Activated naive CD8-positive, alpha-beta T cell (primary cell): ENCODE results near the gene HNMT.

Source experiments
- H3K27ac Mint-ChIP-seq: one replicate; pipeline ENCODE4 v1.8.0; 2021; ENCODE audit warnings: mixed read lengths
- H3K27me3 Mint-ChIP-seq: one replicate; pipeline ENCODE4 v1.8.0; 2021; ENCODE audit warnings: mixed read lengths
- H3K36me3 Mint-ChIP-seq: one replicate; pipeline ENCODE4 v1.8.0; 2021; ENCODE audit warnings: mixed read lengths
- H3K4me1 Mint-ChIP-seq: one replicate; pipeline ENCODE4 v1.8.0; 2021; ENCODE audit warnings: low read depth, mixed read lengths
- H3K4me3 Mint-ChIP-seq: one replicate; pipeline ENCODE4 v1.8.0; 2021; ENCODE audit warnings: mild to moderate bottlenecking, mixed read lengths
- H3K9me3 Mint-ChIP-seq: one replicate; pipeline ENCODE4 v1.8.0; 2021; ENCODE audit warnings: low read depth, mixed read lengths

HNMT gene

DNA sequence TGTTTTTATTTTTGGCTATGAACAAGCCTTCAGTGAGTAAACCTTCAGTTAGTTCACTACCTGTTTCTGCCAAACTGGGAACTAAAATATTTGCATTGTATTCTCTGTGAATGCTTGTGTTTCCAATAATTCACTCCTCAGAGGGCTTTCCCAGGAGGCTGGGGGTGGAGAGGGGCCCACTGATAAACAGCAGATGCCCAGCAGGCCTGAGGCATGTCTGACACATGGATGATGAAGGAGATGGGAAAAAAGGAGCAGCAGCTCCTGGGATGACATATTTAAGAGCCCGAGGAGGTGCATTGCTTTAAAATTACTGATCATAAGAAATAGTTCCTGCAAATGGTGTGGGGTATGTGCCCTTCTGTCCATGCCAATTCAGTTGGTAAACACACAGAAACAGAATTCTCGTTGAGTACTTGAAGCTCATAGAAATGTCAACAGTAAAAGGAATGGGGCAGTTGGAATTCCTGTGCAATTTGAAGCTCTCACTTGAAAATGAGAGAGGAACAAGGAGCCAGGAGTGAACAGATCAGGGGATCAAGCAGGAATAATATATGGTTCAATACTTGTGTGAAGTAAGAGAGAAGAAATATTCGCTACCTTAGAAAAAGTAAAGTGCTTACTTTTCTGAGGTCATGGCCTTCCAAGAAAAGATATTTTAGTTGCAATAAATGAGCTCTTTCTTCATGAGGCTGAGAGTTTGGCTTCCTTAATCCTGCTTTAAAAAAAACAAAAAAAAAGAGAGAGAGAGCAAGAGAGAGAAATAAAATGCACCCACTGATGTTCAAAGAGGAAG is 22.0 kb upstream of the HNMT start:
- no peaks in the 10 kb centered on the region for H3K36me3 Mint-ChIP-seq
- H3K4me3 Mint-ChIP-seq: no peak overlapping the region
- no peaks in the 10 kb centered on the region for H3K4me1 Mint-ChIP-seq

GRCh38 chr2:137942833-137943677 is 21.2 kb upstream of the HNMT start:
- H3K9me3 Mint-ChIP-seq: no peaks in the 10 kb centered on the region
- H3K4me1 Mint-ChIP-seq: no peaks in the 10 kb centered on the region
- H3K27me3 Mint-ChIP-seq: peaks cover 3% of the 10 kb centered on the region
- H3K4me3 Mint-ChIP-seq: no peak overlapping the region
- no peak overlapping the region for H3K27ac Mint-ChIP-seq
- no peaks in the 10 kb centered on the region for H3K36me3 Mint-ChIP-seq

More for the DNA sequence above, 22.0 kb upstream of the HNMT start:
- Mint-ChIP-seq H3K27ac (no peak overlapping the region), H3K9me3 (no peaks in the 10 kb centered on the region), H3K27me3 (peaks cover 4% of the 10 kb centered on the region)

GRCh38 chr2:137943678-137944347 is 20.5 kb upstream of the HNMT start:
- H3K27ac Mint-ChIP-seq: no peak overlapping the region
- no peak overlapping the region for H3K4me3 Mint-ChIP-seq
- H3K9me3 Mint-ChIP-seq: no peaks in the 10 kb centered on the region
- no peaks in the 10 kb centered on the region for H3K36me3 Mint-ChIP-seq
- H3K27me3 Mint-ChIP-seq: peaks cover 3% of the 10 kb centered on the region
- no peaks in the 10 kb centered on the region for H3K4me1 Mint-ChIP-seq

- H3K36me3 Mint-ChIP-seq: no peaks in the 10 kb centered on the region
- H3K9me3 Mint-ChIP-seq: no peaks in the 10 kb centered on the region
- H3K4me3 Mint-ChIP-seq: no peak overlapping the region
- H3K4me1 Mint-ChIP-seq: no peaks in the 10 kb centered on the region
- H3K27me3 Mint-ChIP-seq: peaks cover 3% of the 10 kb centered on the region
- H3K27ac Mint-ChIP-seq: no peak overlapping the region
Observed at GRCh38 chr2:137944714-137945113, 19.6 kb upstream of the HNMT start.

- Mint-ChIP-seq H3K4me1 (no peaks in the 10 kb centered on the region), H3K36me3 (no peaks in the 10 kb centered on the region), H3K27me3 (peaks cover 3% of the 10 kb centered on the region), H3K4me3 (no peak overlapping the region), H3K9me3 (no peaks in the 10 kb centered on the region), H3K27ac (no peak overlapping the region)
Observed at GRCh38 chr2:137945229-137945628, 19.0 kb upstream of the HNMT start.

DNA sequence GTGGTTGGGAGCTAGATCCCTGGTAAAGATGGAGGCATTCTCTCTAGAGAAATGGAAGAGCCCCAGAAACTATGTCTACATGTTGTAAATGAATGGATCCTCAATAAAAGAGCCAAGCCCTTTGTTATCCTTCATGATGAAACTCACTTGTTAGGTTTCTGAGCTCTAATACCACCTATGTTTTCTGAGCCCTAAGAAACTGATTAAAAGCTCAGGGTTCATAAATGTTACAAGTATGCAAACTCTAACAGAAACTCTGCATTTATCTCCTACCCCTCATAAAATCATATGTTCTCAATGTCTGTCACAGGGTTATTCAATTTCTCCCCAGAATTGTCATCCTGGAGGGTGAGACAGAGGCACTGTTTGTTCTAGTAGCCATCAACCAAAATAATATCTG is 18.0 kb upstream of the HNMT start:
- H3K4me1 Mint-ChIP-seq: no peaks in the 10 kb centered on the region
- H3K27ac Mint-ChIP-seq: no peak overlapping the region
- no peaks in the 10 kb centered on the region for H3K9me3 Mint-ChIP-seq
- no peaks in the 10 kb centered on the region for H3K36me3 Mint-ChIP-seq
- H3K27me3 Mint-ChIP-seq: peaks cover 3% of the 10 kb centered on the region
- H3K4me3 Mint-ChIP-seq: no peak overlapping the region

GRCh38 chr2:137947032-137947727 is 17.1 kb upstream of the HNMT start:
- peaks cover 2% of the 10 kb centered on the region for H3K27me3 Mint-ChIP-seq
- H3K4me1 Mint-ChIP-seq: peaks cover 5% of the 10 kb centered on the region
- no peak overlapping the region for H3K27ac Mint-ChIP-seq

DNA sequence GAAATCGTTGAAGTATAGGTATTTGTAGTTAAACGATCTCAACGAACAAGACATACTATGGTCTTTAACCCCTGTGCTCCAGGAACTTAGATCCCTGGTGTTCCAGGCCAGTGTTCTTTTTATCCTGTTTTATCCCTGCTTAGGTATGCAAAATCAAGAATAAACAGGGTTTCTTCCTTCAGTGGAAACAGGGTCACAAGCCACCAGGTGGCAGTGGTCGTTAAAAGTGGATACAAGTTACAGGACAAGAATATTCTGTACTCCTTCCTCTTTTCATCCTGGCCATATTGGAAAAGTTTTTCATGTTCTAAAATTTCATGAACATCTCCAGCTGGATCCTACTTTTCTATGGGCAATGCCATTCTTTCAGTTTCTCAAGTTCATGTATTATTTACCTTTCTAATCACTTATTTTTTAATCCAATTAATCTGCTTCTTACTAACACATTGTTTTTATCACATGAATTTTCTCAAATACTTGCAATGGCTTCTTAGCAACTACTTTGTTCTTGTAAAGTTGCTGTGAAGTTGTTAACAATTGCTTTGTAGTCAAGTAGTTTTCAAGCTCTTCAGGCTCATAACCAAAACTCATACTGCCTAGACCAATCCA is 16.4 kb upstream of the HNMT start:
- peaks cover 10% of the 10 kb centered on the region for H3K4me1 Mint-ChIP-seq
- H3K9me3 Mint-ChIP-seq: no peaks in the 10 kb centered on the region
- H3K36me3 Mint-ChIP-seq: no peaks in the 10 kb centered on the region
- H3K4me3 Mint-ChIP-seq: no peak overlapping the region
- H3K27ac Mint-ChIP-seq: no peak overlapping the region
- H3K27me3 Mint-ChIP-seq: peaks cover 2% of the 10 kb centered on the region

More at GRCh38 chr2:137947032-137947727, 17.1 kb upstream of the HNMT start:
- Mint-ChIP-seq H3K36me3 (no peaks in the 10 kb centered on the region), H3K9me3 (no peaks in the 10 kb centered on the region), H3K4me3 (no peak overlapping the region)

DNA sequence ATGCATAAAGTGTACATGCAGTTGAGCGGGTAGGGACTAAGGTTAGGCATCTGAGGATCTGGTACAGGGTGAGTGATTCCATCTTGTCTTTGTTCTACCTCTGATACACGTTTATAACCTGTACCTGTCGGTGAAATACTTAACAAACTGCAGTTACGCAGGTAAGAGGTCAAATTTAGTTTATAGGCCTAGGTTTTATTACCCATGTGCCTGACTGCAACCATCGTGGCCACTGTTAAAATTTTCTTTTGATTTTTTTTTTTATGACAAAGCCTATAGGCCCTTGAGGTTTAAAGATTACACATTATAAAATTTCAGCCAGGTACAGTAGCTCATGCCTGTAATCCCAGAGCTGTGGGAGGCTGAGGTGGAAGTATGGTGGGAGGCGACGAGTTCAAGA is 15.4 kb upstream of the HNMT start:
- no peak overlapping the region for H3K27ac Mint-ChIP-seq
- peaks cover 2% of the 10 kb centered on the region for H3K27me3 Mint-ChIP-seq
- no peaks in the 10 kb centered on the region for H3K36me3 Mint-ChIP-seq
- no peak overlapping the region for H3K4me3 Mint-ChIP-seq
- no peaks in the 10 kb centered on the region for H3K9me3 Mint-ChIP-seq
- H3K4me1 Mint-ChIP-seq: peaks cover 14% of the 10 kb centered on the region

- peaks cover 14% of the 10 kb centered on the region for H3K4me1 Mint-ChIP-seq
- no peaks in the 10 kb centered on the region for H3K36me3 Mint-ChIP-seq
- no peak overlapping the region for H3K4me3 Mint-ChIP-seq
- H3K27ac Mint-ChIP-seq: no peak overlapping the region
- peaks cover 2% of the 10 kb centered on the region for H3K27me3 Mint-ChIP-seq
- no peaks in the 10 kb centered on the region for H3K9me3 Mint-ChIP-seq
Observed at GRCh38 chr2:137950238-137950637, 14.0 kb upstream of the HNMT start.

- no peak overlapping the region for H3K4me3 Mint-ChIP-seq
- no peaks in the 10 kb centered on the region for H3K36me3 Mint-ChIP-seq
- no peak overlapping the region for H3K27ac Mint-ChIP-seq
- peaks cover 14% of the 10 kb centered on the region for H3K4me1 Mint-ChIP-seq
- H3K27me3 Mint-ChIP-seq: peaks cover 2% of the 10 kb centered on the region
- H3K9me3 Mint-ChIP-seq: no peaks in the 10 kb centered on the region
Observed at GRCh38 chr2:137951586-137951985, 12.7 kb upstream of the HNMT start.

- Mint-ChIP-seq H3K27me3 (no peaks in the 10 kb centered on the region), H3K4me1 (peaks cover 14% of the 10 kb centered on the region), H3K9me3 (no peaks in the 10 kb centered on the region), H3K4me3 (peak overlapping the region; percentile 46), H3K36me3 (no peaks in the 10 kb centered on the region), H3K27ac (no peak overlapping the region)
Observed at GRCh38 chr2:137952586-137953129, 11.6 kb upstream of the HNMT start.

DNA sequence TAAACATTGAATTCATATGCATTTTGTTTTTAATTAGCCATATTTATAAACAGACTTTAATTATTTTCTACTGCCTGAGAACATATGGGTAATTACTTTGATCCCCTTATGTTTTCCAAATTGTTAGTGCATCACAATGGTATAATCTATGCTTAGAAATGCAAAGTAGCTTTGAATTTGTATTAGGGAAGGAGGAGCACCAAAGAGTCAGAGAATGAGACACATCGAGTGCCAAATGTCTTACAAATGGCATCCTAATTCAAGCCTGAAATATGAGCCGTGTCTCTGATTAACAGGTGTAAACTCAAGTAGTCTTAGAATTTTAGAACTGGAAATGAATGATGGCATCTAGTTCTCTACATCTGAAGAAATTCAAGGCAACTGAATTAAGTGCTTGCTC is 8.7 kb upstream of the HNMT start:
- Mint-ChIP-seq H3K4me3 (no peak overlapping the region), H3K27ac (no peak overlapping the region), H3K4me1 (peaks cover 14% of the 10 kb centered on the region), H3K9me3 (no peaks in the 10 kb centered on the region), H3K27me3 (peaks cover 3% of the 10 kb centered on the region), H3K36me3 (no peaks in the 10 kb centered on the region)

DNA sequence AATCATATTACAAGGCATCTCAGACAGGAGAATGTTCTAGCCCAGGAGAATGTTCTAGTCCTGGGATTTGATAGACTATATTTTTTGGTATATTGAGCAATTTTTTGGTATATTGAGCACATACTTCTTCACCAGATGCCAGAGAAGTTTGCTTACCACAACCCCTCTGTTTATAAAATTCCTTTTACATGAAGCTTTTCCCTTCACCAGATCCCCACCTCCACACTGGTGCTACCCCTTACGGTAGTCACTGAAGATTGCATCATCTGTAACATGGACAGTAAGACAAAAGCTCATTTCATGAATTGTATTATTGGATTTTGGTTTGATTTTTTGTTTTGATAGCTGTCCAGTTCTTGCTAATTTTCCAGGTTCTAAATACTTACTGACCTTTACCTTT is 7.2 kb upstream of the HNMT start:
- Mint-ChIP-seq H3K36me3 (no peaks in the 10 kb centered on the region), H3K4me1 (peaks cover 10% of the 10 kb centered on the region), H3K27ac (no peak overlapping the region), H3K4me3 (no peak overlapping the region), H3K9me3 (no peaks in the 10 kb centered on the region), H3K27me3 (peaks cover 3% of the 10 kb centered on the region)
